Measurements from ENCODE around the gene ZNF654. TPM values are rescaled to one million over a fixed set of nuclear protein-coding genes. Genes with fewer than 3 reads are reported as not detected.

The ZNF654 gene
- total RNA-seq, 1 donor, result 21.6 TPM

- Histone ChIP-seq H3K4me1 (ENCODE audit: insufficient read depth, low read length) (no peaks in the 10 kb centered on the region), H3K9me3 (ENCODE audit: low read depth, low read length) (no peaks in the 10 kb centered on the region), H3K27me3 (ENCODE audit: insufficient read depth, low read length) (no peaks in the 10 kb centered on the region), H3K4me3 (ENCODE audit: low read length) (no peak overlapping the region)
Measured at GRCh38 chr3:88189361-88189810, 130.3 kb downstream of the ZNF654 start.

GRCh38 chr3:88191872-88192409 lies 132.9 kb downstream of the ZNF654 start:
- H3K4me3 ChIP-seq (ENCODE audit: low read length), result no peak overlapping the region
- H3K27me3 ChIP-seq (ENCODE audit: insufficient read depth, low read length), result no peaks in the 10 kb centered on the region
- H3K4me1 ChIP-seq (ENCODE audit: insufficient read depth, low read length), result no peaks in the 10 kb centered on the region
- no peaks in the 10 kb centered on the region for H3K9me3 ChIP-seq (ENCODE audit: low read depth, low read length)

- Histone ChIP-seq H3K27me3 (ENCODE audit: insufficient read depth, low read length) (no peaks in the 10 kb centered on the region), H3K9me3 (ENCODE audit: low read depth, low read length) (no peaks in the 10 kb centered on the region), H3K4me1 (ENCODE audit: insufficient read depth, low read length) (no peaks in the 10 kb centered on the region)
Measured at GRCh38 chr3:88192631-88193030, 133.6 kb downstream of the ZNF654 start.

More at GRCh38 chr3:88192631-88193030, 133.6 kb downstream of the ZNF654 start:
- H3K4me3 ChIP-seq (ENCODE audit: low read length), result no peak overlapping the region

Other genes starting within 250 kb of the ZNF654 start
- gene CGGBP1, start 250 bp upstream of the ZNF654 start, total RNA-seq, result 83.1 TPM
- 76.1 TPM for gene C3orf38, start 90.7 kb downstream of the ZNF654 start, total RNA-seq

Measured in mononuclear cell (primary cell).